ENCODE measurements around the gene ST14. TPM values are rescaled to one million over a fixed set of nuclear protein-coding genes. Genes with fewer than 3 reads are reported as not detected.

ST14 gene
- total RNA-seq, 3 donors from 2014 or later (not counting 1 experiment from before 2014, with no cell fraction given), result 0.61 to 1.9 (median 1.0) TPM

- Mint-ChIP-seq H3K36me3 (no peaks in the 10 kb centered on the region), H3K27ac (no peak overlapping the region), H3K4me3 (no peak overlapping the region), H3K27me3 (ENCODE audit: low read depth in 2 of 2) (no peaks in the 10 kb centered on the region), H3K9me3 (no peaks in the 10 kb centered on the region), H3K4me1 (no peaks in the 10 kb centered on the region)
- no peak for TF ChIP-seq CTCF (IDR thresholded peaks at IDR 0.05)
- Histone ChIP-seq H3K36me3 (ENCODE audit: control insufficient read depth, insufficient read depth, low read length) (no peaks in the 10 kb centered on the region), H3K27me3 (ENCODE audit: control insufficient read depth, insufficient read depth, low read length) (no peaks in the 10 kb centered on the region), H3K9me3 (ENCODE audit: control insufficient read depth, insufficient read depth, low read length) (no peaks in the 10 kb centered on the region), H3K4me1 (ENCODE audit: control insufficient read depth, insufficient read depth, low read length) (no peaks in the 10 kb centered on the region), H3K4me3 (ENCODE audit: low read length) (no peak overlapping the region), H3K27ac (ENCODE audit: low read length) (no peak overlapping the region)
- DNase-seq, result no peak
- intact Hi-C loops (cut with micrococcal nuclease), result no loop called here
- WGBS (ENCODE audit: insufficient coverage), result 93% methylated on average over 21 of the region's 21 CpGs
- ATAC-seq, result no peak
These were observed 34.9 kb downstream of the ST14 start for GRCh38 chr11:130194241-130195023.

GRCh38 chr11:130197386-130198035, 37.9 kb downstream of the ST14 start:
- H3K36me3 Mint-ChIP-seq, result no peaks in the 10 kb centered on the region
- peaks cover 4% of the 10 kb centered on the region for H3K4me1 ChIP-seq (ENCODE audit: control insufficient read depth, insufficient read depth, low read length)
- ATAC-seq, result no peak
- DNase-seq, result no peak
- H3K36me3 ChIP-seq (ENCODE audit: control insufficient read depth, insufficient read depth, low read length), result no peaks in the 10 kb centered on the region
- H3K9me3 Mint-ChIP-seq, result no peaks in the 10 kb centered on the region
- no peak overlapping the region for H3K27ac Mint-ChIP-seq
- no peaks in the 10 kb centered on the region for H3K27me3 Mint-ChIP-seq (ENCODE audit: low read depth in 2 of 2)
- H3K4me3 ChIP-seq (ENCODE audit: low read length), result no peak overlapping the region
- no peak for TF ChIP-seq CTCF (IDR thresholded peaks at IDR 0.05)
- WGBS (ENCODE audit: insufficient coverage), result 93% methylated on average over 24 of the region's 27 CpGs
- H3K9me3 ChIP-seq (ENCODE audit: control insufficient read depth, insufficient read depth, low read length), result no peaks in the 10 kb centered on the region
- H3K27me3 ChIP-seq (ENCODE audit: control insufficient read depth, insufficient read depth, low read length), result no peaks in the 10 kb centered on the region
- H3K27ac ChIP-seq (ENCODE audit: low read length), result no peak overlapping the region
- intact Hi-C loops (cut with micrococcal nuclease), result no loop called here
- H3K4me3 Mint-ChIP-seq, result no peak overlapping the region
- H3K4me1 Mint-ChIP-seq, result no peaks in the 10 kb centered on the region

DNA sequence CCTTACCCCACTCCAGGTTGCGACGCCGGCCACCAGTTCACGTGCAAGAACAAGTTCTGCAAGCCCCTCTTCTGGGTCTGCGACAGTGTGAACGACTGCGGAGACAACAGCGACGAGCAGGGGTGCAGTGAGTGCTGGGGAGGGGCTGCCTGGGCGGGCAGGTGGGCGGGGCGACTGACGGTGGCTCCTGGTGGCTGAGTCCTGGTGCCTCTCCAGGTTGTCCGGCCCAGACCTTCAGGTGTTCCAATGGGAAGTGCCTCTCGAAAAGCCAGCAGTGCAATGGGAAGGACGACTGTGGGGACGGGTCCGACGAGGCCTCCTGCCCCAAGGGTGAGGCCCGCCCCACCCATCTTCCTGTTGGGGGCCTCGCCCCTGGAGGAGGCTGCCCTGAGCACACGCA, 38.7 kb downstream of the ST14 start:
- DNase-seq, result no peak
- Mint-ChIP-seq H3K9me3 (no peaks in the 10 kb centered on the region), H3K36me3 (no peaks in the 10 kb centered on the region), H3K4me3 (no peak overlapping the region), H3K27ac (no peak overlapping the region), H3K4me1 (peaks cover 0 to 3% of the 10 kb centered on the region in 2 donors), H3K27me3 (ENCODE audit: low read depth in 2 of 2) (peaks cover 0 to 1% of the 10 kb centered on the region in 2 donors)
- Histone ChIP-seq H3K9me3 (ENCODE audit: control insufficient read depth, insufficient read depth, low read length) (no peaks in the 10 kb centered on the region), H3K27ac (ENCODE audit: low read length) (no peak overlapping the region), H3K36me3 (ENCODE audit: control insufficient read depth, insufficient read depth, low read length) (no peaks in the 10 kb centered on the region), H3K4me3 (ENCODE audit: low read length) (no peak overlapping the region), H3K27me3 (ENCODE audit: control insufficient read depth, insufficient read depth, low read length) (no peaks in the 10 kb centered on the region), H3K4me1 (ENCODE audit: control insufficient read depth, insufficient read depth, low read length) (peaks cover 5% of the 10 kb centered on the region)
- 90% methylated on average over 22 of the region's 22 CpGs for WGBS (ENCODE audit: insufficient coverage)
- intact Hi-C loops (cut with micrococcal nuclease), result no loop called here
- ATAC-seq, result no peak
- no peak for TF ChIP-seq CTCF (IDR thresholded peaks at IDR 0.05)

Data from natural killer cell (primary cell).